NOMO-1 (cell line): ENCODE results near the gene BATF3.

Experiments used
- DNase-seq, 2 experiments: peaks; one replicate each; lab custom pipeline; 2025; ENCODE audit not compliant: unreplicated experiment in 2 of 2; lab: John Stamatoyannopoulos, UW

Gene BATF3

DNA sequence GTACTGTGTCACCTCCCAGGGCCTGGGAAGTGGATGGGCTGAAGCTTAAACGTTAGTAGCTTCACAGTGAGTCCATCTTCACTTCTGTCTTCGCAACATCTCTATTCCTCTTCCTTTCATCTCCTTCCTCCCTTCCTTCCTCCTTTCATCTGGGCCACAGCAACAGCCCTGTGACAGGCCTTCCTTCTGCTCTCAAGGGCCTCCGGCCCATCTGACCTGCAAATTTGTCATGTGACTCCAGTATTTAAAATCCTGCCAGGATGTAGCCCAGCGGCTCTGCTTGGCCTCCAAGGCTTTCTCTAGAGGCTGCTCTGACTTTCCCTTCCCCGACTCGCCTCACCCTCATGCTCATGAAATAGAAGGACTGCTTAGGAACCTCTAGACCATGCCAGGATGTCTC is 10.9 kb upstream of the BATF3 start:
- DNase-seq, result no peak

DNA sequence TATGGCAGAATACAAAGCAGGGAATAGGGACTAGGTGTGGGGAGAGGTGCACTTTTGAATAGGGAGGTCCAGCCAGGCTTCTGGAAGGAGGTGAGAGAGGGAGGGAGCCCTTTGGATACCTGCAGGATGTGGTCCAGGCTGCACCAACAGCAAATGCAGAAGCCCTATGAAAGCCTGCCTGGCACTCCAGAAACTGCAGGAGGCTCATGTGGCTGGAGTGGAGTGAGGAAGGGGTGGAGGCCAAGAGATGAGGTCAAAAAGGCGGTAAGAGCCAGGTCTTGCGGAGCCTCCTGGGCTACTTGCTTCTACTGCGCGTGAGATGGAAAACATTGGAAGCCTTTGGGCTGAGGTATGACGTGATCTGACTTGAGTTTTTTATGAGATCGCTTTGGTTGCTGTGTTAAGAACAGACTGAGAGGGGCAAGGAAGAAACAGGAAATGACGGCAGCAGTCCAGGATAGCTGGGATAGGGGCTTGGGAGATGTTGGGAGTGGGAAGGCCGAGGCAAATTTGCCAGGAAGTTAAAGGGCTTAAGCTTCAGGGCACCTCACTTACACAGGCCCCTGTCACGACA is 4.4 kb upstream of the BATF3 start:
- no peak for DNase-seq

DNA sequence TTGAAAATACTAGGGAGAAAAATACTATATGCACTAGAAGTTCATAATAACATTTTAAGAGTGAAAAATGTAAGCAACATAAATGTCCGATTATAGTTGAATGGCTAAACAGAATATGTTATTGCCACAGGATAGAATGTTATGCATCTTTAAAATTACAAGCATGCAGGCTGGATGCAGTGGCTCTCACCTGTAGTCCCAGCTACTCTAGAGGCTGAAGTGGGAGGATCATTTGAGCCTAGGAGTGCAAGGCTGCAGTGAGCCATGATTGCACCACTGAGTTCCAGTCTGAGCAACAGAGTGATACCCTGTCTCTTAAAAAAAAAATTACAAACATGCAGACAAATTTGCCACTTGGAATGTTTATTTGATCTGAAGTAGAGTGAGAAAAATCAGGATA is 3.0 kb upstream of the BATF3 start:
- DNase-seq, result no peak

DNA sequence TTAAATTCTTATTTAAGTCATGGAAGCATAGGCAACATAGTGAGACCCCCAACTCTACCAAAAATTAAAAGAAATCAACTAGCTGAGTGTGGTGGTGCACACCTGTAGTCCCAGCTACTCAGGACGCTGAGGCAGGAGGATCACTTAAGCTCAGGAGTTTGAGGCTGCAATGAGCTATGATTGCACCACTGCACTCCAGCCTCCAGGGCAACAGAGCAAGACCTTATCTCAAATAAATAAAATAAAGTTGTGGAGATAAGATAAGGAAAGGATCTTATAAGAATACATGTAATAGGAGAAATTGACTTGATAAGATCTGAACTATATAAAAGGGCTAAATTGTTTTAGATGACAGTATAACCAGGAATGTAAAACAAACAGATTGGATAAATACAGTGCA is 2.3 kb upstream of the BATF3 start:
- DNase-seq, result no peak

DNA sequence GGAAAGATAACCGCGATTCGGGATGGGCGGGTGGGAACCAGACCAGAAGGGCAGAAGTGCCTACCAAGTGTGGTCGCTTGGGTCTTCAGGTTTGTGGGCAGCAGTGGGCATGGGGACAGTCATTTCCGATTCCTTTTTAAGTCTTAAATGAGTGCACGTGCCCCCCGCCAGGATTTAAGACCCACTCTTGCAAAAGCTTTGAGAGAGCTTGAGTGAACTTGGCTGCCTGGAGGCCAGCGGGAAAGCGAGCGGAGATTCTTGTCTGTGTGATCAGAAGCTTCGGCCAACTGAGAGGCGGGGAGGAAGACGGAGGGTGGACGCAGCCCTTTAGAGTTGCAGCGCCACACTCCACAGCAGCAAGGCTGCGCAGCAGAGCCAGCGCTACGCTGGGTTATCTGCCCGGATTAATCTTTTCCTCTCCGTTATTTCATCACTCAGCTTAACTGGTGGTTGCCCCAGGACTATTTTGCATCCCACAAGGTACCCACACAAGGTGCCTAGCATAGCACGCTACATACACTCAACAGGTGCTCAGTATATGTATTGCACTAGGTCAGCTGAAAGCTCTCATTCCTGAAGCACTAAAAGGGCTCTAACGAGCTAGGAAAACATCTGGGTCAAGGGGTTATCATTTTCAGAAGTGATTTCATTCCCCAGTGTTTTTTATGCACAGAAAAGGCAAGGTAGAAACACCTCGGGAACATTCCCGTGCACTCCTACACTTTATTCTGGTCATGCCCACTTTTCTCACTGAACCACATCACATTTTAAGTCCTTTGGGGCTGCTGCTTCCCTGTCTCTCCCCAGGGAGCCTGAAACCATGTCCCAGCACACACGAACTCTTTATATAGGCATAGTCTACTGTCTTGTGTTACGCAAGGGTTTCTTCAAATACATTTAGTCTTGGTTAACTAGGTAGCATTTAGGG is 1.5 kb upstream of the BATF3 start:
- peak in 1 of 2 experiments; percentile 17 for DNase-seq

DNA sequence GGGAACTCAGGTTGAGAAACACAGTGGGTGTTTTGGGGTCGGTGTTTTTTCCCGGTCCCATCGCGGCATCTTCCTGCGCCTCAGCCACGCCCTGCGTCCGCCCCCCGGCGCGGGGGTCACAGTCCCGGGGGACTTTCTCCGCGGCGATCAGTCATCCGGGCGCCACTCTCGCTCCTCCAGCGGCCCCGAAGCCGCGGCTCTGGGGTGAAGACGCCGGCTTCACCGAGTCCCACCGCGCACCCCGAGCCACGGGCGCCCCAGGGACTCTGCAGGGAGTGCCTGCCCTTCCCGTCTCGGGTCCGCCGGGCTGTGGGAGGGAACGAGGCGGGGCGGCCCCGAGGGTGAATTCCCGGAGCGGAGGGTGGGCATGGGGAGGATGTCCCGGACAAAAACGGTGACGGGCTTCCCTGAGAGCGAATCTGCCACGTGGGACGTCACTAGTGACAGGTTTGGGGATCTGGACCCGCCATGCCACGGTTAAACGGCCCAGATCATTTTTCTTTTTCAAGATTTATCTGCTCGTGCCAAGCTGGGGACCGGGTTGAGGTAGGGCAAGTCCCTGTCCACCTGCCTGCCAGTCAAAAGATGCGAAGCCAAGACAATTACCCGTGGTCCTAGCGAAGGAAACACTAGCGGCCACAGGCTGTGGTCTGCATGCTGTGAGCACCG is 717 bp upstream of the BATF3 start:
- DNase-seq, result peak in 1 of 2 experiments; percentile 7

DNA sequence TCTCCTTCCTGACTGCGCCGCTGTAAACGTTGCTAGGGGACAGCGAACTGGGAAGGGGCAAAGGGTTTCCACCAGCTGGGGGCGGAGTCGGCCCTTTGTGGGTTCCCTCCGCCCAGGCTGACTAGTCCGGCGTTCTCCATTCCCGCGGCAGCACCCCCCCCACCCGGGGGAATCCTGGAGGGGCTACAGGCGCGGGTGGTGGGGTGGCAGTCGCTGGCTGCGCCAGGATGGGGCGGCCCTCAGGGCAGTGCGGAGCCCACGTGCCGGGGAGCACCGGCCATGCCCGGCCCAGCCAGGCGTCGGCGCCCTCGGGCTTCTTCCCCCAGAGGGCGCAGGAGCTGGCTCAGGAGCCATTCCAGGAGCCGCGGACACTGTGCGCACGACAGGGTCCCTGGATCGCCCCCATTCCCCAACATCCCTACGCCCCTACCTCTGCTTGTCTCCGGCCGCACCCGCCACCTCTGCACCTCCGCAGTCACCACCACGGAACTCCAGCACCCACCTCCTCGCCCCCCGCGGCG is 476 bp downstream of the BATF3 start:
- peak; percentile 46 to 49 for DNase-seq

DNA sequence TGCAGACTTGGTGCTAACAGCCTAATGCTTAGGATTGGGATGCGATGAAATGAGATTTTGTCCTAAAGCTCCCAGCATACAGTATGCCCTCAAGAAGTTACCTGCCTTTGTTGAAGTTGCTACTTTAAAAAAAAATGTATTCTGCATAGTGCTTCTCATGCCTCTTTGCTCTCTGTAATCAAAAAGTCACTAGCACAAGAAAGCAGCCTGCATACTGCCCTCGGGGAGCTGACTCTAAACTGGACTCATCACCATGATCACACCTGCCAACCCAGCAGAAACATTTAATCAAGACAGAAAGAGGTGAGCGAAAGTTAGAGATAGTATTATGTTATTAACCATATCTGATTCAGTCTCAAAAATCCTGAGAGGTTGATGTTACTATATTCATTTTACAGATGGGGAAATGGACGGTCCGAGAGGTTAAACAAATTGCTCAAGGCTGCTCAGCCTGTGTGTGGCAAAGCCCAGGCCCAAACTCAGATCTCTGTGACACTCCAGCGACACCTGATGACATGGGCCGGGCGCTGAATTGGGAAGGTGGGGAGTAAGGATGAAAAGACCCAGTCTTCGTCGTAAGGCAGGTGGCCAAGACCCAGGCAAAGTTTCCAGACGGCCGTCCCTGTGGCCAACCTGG is 1.1 kb downstream of the BATF3 start:
- DNase-seq, result no peak

DNA sequence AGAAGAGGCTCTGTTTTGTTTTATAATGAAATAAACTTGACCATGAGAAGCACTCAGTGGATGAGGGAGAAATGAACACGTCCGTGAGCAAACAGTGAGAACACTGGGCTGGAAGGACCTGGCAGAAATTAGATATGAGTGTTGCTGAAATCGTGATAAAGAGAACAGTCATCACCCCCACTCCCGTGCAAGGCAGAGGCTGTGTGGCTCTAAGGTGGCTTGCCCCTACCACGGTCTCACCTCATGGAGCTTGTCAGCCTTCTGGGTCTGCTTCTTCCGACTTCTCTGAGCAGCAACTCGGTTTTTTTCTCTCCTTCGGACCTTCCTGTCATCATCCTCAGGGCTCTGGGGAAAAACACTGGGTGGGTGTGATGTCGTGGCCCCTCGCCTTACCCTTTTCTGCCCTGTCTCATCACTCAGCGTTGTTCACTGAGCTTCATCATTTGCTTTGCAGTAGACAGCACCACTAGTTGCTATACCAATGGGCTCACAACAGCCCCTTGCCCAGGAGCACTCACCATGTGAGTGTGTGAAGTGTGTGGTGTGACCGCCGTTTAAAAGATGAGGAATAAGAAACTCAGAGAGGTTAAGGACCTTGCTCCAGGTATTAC is 2.8 kb downstream of the BATF3 start:
- no peak for DNase-seq

DNA sequence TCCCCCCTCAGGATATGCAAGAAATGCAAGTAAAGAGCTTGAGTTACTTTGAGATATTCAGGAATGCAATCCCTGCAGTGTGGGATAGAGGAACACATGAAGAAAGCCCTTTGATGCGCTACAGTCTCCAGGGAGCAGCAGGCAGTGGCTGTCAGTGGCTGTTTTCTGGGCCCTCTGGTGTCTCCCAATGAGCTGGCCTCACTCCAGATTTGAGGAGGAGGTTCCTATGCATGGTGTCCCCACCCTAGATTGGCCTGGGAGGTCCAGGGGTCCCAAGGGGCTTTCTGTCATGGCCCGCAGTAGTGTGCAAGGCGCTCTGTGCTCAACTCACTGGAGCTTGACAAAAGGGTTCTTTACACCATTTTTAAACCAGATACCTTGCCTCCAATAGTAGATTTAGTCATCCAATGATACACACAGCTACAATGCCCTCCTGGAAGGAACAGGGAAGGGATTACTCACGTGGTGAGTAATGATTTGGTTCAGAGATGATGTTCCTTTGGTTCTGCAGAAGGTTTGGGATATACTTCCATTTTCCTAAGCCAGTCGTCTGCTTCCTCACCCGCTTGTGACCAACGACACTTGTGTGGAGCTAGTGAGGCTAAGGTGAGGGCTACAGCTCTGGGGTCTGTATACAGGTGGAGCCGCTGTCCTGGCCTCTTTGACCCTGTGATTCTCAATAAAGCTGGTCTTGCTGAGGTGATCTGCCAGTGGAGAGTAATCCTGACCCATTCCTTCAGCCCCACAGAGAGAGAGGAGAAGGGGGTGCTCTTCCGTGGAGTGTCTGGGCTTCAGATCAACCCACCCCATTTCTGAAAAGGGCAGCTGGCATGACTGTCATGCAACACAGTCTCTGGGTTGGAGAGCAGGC is 6.6 kb downstream of the BATF3 start:
- DNase-seq, result no peak

DNA sequence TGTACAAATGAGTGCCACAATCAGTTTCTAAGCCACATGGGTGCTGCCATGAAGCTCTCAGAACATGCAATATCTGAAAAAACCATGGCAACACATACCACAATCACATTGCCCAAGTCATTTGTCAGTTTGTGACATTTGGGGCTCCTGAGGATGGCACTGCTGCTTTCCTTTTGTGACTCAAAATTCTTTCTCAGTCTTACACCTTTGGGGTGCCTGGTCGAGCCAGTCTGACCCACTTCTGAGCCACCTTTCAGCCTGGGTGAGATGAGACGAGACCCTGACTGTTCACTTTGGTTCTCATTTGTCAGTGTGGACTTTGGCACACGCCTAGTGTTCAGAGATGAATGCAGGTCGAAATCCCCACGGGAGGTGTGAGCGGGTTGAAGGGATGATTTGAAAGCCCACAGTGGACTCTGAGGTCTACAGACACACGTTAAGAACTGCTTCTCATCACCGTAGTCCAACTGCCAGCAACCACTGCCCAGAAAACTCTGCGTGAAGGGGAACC is 8.0 kb downstream of the BATF3 start:
- peak in 1 of 2 experiments; percentile 9 for DNase-seq

DNA sequence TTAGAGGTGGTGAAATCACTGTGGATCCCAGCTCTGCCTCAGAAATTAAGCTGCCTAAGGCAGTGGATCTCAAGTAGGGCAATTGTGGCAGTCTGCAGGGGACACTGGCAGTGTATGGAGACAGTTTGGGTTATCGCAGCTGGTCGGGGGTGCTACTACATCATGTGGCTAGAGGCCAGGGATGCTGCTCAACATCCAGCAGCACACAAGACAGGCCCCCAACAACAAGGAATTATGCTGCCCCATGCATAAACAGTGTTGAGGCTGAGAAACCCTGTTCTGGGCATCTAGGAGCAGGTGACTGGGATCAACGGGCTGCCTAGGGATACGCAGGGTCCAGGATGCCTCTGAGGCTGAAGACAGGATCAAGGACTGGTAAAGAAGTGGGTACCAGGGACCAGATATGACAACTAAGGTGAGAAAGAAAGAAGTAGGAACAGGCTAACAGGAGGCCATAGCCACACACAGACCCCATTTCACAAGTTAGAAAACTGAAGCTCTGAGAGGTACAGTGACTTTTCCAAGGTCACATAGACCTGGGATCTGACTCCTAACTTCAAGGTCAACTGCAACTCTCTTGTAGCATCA is 8.7 kb downstream of the BATF3 start:
- no peak for DNase-seq

DNA sequence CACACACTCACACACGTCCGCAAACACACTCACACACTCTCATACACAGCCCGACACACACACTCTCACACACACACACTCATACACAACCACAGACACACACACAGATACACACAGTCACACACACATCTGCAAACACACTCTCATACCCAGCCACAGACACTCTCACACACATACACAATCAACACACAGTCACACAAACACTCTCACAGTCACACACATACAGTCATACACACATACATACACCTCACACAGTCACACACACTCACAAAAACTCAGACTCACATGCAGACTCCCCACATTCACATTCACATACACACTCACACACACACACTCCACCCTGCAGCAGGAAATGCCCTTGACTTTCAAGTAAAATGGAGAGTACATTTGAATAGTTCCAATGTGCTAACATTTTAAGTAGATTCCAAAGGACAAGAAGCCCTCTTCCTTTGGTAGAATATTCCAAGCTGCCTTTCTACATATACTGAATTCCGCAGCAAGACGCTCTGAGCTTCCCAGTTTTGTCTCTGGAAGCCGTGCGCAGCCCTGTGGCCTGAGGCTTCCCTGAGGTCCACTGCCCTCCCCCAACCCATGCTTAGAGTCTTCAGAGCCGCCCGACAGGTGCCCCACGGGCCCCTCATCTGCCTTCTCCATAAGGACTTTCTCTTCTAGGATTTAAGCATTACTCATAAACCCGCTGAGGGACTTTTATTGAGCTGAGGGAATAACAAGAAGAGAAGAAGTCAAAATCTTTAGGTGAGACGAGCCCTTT is 9.7 kb downstream of the BATF3 start:
- no peak for DNase-seq

DNA sequence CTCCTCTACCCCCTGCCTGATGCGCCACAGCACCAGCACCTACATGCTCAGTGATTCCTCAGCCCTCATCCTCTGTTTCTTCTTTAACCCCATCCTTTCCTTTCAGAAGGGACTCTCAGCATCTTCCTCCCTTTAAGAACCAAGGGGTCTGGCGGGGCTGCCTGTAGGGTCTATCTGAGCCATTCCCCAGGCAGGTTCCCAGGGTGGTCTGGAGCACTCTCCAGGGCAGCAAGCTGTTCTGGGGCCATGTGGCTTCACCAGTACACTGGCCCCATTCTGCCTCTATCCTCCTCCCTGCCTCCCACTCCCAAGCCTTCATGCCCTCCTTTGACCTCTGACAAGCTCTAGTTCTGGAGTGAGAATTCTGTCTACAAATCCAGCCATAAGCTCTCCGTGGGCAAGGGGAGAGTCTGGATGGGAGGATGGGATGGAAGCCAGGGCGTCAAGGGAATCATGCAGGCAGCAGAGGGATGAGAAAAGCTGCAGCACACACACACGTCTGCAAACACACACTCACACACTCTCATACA is 10.4 kb downstream of the BATF3 start:
- no peak for DNase-seq

DNA sequence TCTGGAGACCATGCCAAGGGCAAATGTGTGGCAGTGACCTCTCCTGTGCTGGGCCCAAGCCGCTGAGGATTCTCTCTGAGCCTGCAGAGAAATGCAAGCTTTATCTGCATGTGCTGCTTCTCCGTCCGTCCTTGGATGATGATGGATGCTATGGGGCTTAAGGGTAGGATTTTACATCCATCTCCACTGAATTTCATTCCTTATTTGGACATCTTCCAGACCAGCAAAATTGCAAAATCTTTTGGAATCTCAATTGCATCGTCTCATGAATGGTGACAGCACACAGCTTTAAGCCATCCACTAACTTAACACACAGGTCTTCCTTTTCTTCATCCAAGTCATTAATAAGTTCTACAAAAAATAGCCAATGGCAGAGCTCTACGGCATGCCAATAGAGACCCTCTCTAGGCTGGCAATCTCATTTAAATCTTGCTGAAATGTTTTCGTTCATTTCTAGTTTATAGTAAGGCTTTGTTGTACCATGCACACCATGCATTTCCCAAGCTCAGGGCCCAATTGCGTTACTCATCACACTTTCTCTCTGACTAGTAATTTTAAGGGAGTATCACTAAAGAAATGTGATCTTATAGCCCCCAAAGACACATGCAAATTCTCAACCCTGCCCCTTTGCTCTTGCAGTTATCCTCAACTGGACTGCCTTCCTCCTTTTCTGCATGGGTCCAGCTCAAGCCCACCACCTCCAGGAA is 11.1 kb downstream of the BATF3 start:
- no peak for DNase-seq

DNA sequence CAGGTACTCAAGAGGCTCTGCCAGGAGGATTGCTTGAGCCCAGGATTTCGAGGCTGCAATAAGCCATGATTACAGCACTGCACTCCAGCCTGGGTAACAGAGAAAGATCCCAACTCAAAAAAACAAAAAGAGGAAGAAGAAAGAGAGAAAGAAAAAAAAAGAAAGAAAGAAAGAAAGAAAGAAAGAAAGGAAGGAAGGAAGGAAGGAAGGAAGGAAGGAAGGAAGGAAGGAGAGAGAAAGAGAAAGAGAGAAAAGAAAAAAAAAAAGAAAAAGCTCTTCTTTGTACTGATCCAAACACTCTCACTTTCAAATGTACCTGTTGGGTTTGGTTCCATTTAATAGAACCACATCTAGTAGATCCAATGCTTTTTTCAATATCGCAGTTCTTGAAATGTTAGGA is 11.8 kb downstream of the BATF3 start:
- DNase-seq, result no peak

DNA sequence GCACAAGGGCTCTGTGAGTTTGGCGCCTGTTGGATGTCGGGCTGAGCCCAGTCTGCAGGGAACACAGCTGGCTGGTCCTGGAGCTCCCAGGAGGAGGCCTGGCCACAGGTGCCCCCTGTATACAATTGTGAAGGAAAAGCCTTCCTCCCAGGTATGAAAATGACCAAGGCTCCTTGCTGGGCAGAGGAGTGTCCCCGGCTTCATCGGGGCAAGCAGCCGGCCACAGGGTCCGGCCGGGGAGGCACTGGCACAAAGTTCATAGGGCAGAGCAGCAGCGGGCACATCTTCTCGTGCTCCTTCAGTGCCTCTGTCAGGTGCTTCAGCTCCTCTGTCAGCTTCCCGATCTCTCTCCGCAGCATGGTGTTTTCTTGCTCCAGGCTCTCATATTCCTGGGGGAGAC is 13.0 kb downstream of the BATF3 start:
- no peak for DNase-seq

DNA sequence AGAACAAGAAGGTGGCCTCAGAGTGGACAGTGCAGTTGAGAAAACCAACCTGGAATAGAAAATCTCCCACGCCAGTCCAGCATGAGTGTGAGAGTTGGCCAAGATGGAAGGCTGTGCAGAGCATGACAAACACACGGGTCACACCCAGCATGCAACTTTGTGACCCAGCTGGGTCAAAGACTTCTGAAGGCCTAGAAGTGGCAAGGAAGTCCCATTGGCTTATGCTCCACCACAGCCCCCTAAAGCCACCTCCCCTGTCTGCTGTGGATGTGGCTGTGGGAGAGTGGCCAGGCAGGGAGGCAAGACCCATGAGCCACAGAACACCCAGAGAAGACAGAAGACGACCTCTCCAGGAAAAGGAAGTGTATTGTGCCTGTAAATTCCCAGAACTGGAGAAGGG is 13.6 kb downstream of the BATF3 start:
- no peak for DNase-seq
